Activated T-helper 1 cell treated with anti-CD3 and anti-CD28 coated beads, Interleukin-12 subunit alpha, Interleukin-12 subunit beta, Interleukin-2, Interleukin-4 antibody, amounts not matched to agents 30 ng/mL and 10 ng/mL and 1 ng/mL, durations not matched to agents 14 hours and 24 hours and 36 hours (primary cell): Measurements from ENCODE around the gene CRADD. TPM values are rescaled to one million over a fixed set of nuclear protein-coding genes. Genes with fewer than 3 reads are reported as not detected.
"Not testable (repeated sequence)": the region's sequence is repeated elsewhere in the genome, so short reads cannot be mapped to it uniquely, and the experiment has no call there.

Experiments
- DNase-seq: peaks from one replicate; pipeline ENCODE4 v3.0.0; 2021; ENCODE audit warnings: low spot score
- H3K27ac Mint-ChIP-seq: one replicate; pipeline ENCODE4 v1.8.0; 2021; ENCODE audit warnings: mild to moderate bottlenecking, mixed read lengths
- H3K27me3 Mint-ChIP-seq: one replicate; pipeline ENCODE4 v1.8.0; 2022; ENCODE audit warnings: mild to moderate bottlenecking, moderate library complexity, mixed read lengths; ENCODE audit not compliant: insufficient read depth
- H3K36me3 Mint-ChIP-seq: one replicate; pipeline ENCODE4 v1.8.0; 2021; ENCODE audit warnings: low read depth, mixed read lengths
- H3K4me1 Mint-ChIP-seq: one replicate; pipeline ENCODE4 v1.8.0; 2021; ENCODE audit warnings: low read depth, mixed read lengths
- H3K4me3 Mint-ChIP-seq: one replicate; pipeline ENCODE4 v1.8.0; 2021; ENCODE audit warnings: mild to moderate bottlenecking, moderate library complexity, mixed read lengths
- H3K9me3 Mint-ChIP-seq: one replicate; pipeline ENCODE4 v1.8.0; 2021; ENCODE audit warnings: mixed read lengths
- intact Hi-C: fragments of 100-400 bp; cut with micrococcal nuclease; formaldehyde crosslinking; loops from one replicate; pipeline ENCODE4 v1.15.1; 2024
- total RNA-seq: library from RNA; stranded (reverse); gene quantifications from 2 replicates; pipeline ENCODE4 v1.2.3, GENCODE V29; 2022

CRADD gene
- total RNA-seq, 1 donor from 2014 or later = 11.2 TPM

DNA sequence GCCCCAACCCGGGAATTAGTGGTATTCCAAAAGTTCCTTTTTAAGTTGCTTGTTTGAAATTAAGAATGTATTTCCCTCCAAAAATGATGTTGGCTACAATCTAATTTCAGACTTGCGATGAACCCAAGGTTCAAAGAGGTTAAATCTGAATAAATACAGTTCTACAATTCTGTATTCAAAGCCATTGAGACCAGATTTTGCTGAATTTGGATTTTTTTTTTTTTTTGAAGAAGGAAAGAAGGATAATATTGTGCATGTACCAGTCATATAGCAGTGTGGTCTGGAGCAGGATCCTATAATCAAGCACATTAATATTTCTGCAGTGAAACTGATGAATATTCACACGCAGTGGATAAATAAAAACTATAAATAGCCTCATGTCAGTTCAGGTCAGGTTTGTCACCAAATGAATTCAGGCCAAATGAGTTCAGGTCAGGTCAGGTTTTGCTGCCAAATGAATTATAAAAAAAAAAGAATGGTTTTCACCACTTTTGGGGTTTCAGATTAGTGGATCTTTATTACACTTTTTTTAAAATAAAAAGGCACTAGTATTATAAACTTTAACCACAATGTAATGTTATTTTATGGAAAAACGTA lies 69.5 kb downstream of the CRADD start:
- intact Hi-C loops = loop anchor here (10.0 kb wide), 1 partner anchor 762 kb away; no protein-coding TSS in a partner anchor
- H3K4me1 Mint-ChIP-seq = peaks cover 46% of the 10 kb centered on the region
- H3K36me3 Mint-ChIP-seq = no peaks in the 10 kb centered on the region
- H3K27ac Mint-ChIP-seq = no peak overlapping the region
- no peak overlapping the region for H3K4me3 Mint-ChIP-seq
- no peaks in the 10 kb centered on the region for H3K9me3 Mint-ChIP-seq
- DNase-seq = no peak
- H3K27me3 Mint-ChIP-seq = no peaks in the 10 kb centered on the region

DNA sequence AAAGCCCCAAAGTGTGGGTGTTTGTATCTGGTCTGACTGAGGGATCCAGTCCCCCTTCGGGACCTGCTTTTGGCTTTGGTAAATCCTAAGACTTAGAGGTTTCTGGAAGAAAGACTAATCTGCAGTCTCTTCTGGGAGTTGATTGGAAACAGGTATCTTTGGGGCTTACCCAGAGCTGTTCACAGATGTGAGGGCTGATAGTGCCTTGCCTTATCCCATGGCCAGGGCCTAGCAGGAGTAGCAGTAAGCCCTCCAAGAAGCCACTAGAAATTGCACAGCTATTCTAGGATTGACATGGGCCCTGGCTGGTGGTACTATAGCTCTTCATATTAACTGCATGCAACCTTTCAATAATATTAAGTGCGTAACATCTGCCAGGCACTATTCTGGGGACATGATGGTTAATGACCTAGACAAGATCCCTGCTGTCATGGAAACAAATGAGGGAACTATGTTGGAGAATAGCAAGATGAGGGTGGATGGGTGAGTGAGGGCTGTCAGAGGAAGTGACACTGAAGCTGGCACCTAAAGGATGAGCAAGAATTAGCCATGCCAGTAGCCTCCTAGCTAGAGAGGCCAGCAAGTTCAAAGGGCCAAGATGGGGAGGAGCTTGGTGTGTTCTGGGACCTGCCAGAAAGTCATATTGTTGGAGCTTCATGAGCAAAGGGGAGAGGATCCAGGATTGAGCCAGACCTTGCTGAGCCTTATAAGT lies 71.7 kb downstream of the CRADD start:
- no peak overlapping the region for H3K27ac Mint-ChIP-seq
- peaks cover 18% of the 10 kb centered on the region for H3K9me3 Mint-ChIP-seq
- H3K4me1 Mint-ChIP-seq = peaks cover 28% of the 10 kb centered on the region
- H3K27me3 Mint-ChIP-seq = no peaks in the 10 kb centered on the region
- intact Hi-C loops = loop anchor here (10.0 kb wide), 1 partner anchor 764 kb away; no protein-coding TSS in a partner anchor
- no peak overlapping the region for H3K4me3 Mint-ChIP-seq
- no peak for DNase-seq
- peaks cover 8% of the 10 kb centered on the region for H3K36me3 Mint-ChIP-seq

- Mint-ChIP-seq H3K9me3 (peaks cover 20% of the 10 kb centered on the region), H3K4me3 (no peak overlapping the region), H3K27ac (no peak overlapping the region), H3K27me3 (no peaks in the 10 kb centered on the region), H3K4me1 (peaks cover 21% of the 10 kb centered on the region), H3K36me3 (peaks cover 10% of the 10 kb centered on the region)
- intact Hi-C loops = loop anchor here (10.0 kb wide), 1 partner anchor 765 kb away; no protein-coding TSS in a partner anchor
- DNase-seq = no peak
Observed at GRCh38 chr12:93749515-93749914, 72.3 kb downstream of the CRADD start.

GRCh38 chr12:93750056-93750455 lies 72.9 kb downstream of the CRADD start:
- peaks cover 21% of the 10 kb centered on the region for H3K4me1 Mint-ChIP-seq
- no peaks in the 10 kb centered on the region for H3K27me3 Mint-ChIP-seq
- DNase-seq = no peak
- H3K4me3 Mint-ChIP-seq = no peak overlapping the region
- H3K9me3 Mint-ChIP-seq = peaks cover 26% of the 10 kb centered on the region
- H3K36me3 Mint-ChIP-seq = peaks cover 13% of the 10 kb centered on the region
- H3K27ac Mint-ChIP-seq = no peak overlapping the region
- intact Hi-C loops = no loop called here

DNA sequence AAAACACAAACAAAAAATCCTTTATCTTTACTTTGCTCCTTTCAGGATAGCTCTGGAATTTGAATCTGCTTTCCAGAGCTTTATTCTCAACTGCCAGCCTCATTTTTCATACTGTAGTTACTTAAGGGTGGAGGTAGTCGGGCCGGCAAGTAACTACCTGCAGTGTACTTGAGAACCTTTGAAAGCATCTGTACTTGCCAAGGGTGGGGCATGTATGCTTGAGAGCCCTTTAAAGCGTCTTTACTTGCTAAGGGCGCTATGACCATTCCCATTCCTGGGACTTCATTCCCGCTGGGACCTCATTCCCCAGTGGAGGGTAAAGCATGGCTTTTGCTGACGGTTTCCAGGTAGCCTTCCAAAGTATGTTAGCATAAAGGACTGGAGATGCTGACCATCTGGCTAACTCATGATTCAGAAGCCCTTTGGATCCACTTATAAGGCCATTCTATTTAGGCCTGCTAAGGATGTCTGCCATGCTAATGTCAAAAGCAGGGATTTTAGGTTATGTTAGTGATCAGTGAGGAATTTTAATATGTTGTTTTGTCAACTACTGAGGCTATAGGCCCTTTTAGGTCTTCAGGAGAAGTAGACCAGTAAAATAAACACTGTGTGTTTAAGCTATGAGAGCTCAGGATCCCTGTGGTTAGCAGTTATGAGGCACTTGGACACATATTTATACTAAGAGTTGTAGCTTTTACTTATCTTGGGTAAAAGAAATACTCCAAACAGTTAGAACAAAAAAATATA lies 74.9 kb downstream of the CRADD start:
- Mint-ChIP-seq H3K4me3 (no peak overlapping the region), H3K4me1 (peaks cover 11% of the 10 kb centered on the region), H3K27me3 (no peaks in the 10 kb centered on the region), H3K9me3 (peaks cover 33% of the 10 kb centered on the region), H3K36me3 (peaks cover 13% of the 10 kb centered on the region), H3K27ac (no peak overlapping the region)
- intact Hi-C loops = no loop called here
- no peak for DNase-seq

DNA sequence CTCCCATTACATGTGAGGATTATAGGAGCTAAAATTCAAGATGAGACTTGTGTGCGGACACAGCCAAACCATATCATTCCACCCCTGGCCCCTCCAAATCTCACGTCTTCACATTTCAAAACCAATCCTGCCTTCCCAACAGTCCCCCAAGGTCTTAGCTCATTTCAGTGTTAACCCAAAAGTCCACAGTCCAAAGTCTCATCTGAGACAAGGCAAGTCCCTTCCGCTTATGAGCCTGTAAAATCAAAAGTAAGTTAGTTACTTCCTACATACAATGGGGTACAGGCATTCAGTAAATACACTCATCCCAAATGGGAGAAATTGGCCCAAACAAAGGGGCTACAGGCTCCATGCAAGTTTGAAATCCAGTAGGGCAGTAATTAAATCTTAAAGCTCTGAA lies 76.1 kb downstream of the CRADD start:
- Mint-ChIP-seq H3K27ac (no peak overlapping the region), H3K4me3 (no peak overlapping the region), H3K4me1 (peaks cover 11% of the 10 kb centered on the region), H3K36me3 (peaks cover 13% of the 10 kb centered on the region), H3K27me3 (no peaks in the 10 kb centered on the region), H3K9me3 (peaks cover 33% of the 10 kb centered on the region)
- DNase-seq = no peak
- intact Hi-C loops = no loop called here

- Mint-ChIP-seq H3K27ac (no peak overlapping the region), H3K4me3 (no peak overlapping the region), H3K9me3 (peaks cover 33% of the 10 kb centered on the region), H3K4me1 (peaks cover 10% of the 10 kb centered on the region), H3K27me3 (no peaks in the 10 kb centered on the region), H3K36me3 (peaks cover 13% of the 10 kb centered on the region)
- no peak for DNase-seq
- intact Hi-C loops = no loop called here
Observed at GRCh38 chr12:93753838-93754429, 76.8 kb downstream of the CRADD start.

DNA sequence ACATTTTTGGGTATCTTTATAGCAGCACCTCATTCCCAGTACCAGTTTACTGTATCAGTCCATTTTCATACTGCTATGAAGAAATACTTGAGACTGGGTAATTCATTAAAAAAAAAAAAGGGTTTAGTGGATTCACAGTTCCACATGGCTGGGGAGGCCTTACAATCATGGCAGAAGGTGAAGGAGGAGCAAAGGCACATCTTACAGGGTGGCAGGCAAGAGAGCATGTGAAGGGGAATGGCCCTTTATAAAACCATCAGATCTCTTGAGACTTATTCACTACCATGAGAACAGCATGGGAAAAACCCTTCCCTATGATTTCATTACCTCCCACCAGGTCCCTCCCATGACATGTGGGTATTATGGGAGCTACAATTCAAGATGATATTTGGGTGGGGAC lies 77.7 kb downstream of the CRADD start:
- H3K4me3 Mint-ChIP-seq, intact Hi-C loops, H3K27me3 Mint-ChIP-seq, H3K27ac Mint-ChIP-seq, DNase-seq: not testable (repeated sequence)
- H3K9me3 Mint-ChIP-seq = peaks cover 33% of the 10 kb centered on the region
- H3K4me1 Mint-ChIP-seq = peaks cover 11% of the 10 kb centered on the region
- H3K36me3 Mint-ChIP-seq = peaks cover 13% of the 10 kb centered on the region

DNA sequence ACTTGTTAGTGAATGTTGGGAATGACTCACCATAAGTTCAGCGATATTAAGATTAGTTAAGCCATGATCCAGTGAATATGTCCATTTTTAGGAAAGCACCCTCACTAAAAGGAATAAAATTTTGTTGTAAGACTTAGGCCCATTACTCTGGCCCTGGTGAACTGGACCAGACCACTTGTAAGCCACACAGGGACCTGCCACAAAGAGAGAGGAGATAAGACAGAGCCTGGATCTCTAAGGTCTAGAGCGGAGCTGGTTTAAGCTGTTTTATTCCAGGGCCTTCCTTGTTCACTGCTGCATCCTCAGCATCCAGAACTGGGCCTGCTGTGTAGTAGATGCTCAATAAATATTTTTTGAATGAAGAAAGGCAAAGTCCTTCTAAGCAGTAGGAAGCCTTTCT lies 79.1 kb downstream of the CRADD start:
- Mint-ChIP-seq H3K9me3 (peaks cover 33% of the 10 kb centered on the region), H3K4me3 (no peak overlapping the region), H3K4me1 (peaks cover 17% of the 10 kb centered on the region), H3K36me3 (peaks cover 16% of the 10 kb centered on the region), H3K27me3 (peaks cover 4% of the 10 kb centered on the region), H3K27ac (no peak overlapping the region)
- DNase-seq = no peak
- intact Hi-C loops = no loop called here

DNA sequence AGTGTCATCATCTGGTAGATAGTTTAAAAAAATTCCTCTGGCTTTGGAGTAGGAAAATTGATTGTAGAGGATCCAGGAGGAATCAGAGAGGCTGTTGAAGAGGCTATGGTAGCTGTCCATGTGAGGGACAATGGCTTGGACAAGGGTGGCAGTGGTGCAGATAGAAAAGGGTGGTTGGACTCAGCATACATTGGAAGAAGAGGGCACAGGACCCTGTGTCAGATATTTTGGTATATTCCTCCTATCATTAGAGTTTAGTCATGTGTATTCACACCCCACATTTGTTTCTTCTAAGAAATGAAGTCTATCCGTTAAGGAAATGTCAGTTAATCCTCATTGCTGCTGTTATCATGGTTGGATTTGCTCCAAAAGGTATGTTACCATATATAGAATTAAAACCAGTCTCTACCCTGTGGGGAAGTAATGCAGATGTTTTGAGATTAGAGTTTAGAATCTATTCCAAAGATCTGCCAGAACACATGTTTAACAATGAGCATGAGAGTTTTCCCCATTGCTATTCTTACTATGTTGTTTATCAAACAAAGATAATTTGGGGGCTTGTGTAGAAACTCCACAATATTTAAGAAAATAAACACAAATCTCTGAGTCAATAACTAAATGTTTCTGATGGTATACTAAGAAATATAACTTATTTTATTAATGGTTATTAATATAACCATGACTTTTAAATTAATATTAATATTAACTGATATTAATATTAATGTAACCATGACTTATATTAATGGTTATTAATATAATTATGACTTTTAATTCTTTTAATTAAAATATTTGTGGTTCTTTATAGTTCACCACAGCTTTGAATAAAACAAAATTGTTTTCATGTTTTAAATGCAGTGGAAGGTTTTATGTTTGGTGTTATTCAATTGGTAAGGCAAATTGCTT lies 80.9 kb downstream of the CRADD start:
- peaks cover 4% of the 10 kb centered on the region for H3K27me3 Mint-ChIP-seq
- peaks cover 22% of the 10 kb centered on the region for H3K9me3 Mint-ChIP-seq
- H3K36me3 Mint-ChIP-seq = peaks cover 12% of the 10 kb centered on the region
- no peak overlapping the region for H3K27ac Mint-ChIP-seq
- intact Hi-C loops = no loop called here
- H3K4me1 Mint-ChIP-seq = peaks cover 18% of the 10 kb centered on the region
- no peak for DNase-seq
- H3K4me3 Mint-ChIP-seq = no peak overlapping the region

DNA sequence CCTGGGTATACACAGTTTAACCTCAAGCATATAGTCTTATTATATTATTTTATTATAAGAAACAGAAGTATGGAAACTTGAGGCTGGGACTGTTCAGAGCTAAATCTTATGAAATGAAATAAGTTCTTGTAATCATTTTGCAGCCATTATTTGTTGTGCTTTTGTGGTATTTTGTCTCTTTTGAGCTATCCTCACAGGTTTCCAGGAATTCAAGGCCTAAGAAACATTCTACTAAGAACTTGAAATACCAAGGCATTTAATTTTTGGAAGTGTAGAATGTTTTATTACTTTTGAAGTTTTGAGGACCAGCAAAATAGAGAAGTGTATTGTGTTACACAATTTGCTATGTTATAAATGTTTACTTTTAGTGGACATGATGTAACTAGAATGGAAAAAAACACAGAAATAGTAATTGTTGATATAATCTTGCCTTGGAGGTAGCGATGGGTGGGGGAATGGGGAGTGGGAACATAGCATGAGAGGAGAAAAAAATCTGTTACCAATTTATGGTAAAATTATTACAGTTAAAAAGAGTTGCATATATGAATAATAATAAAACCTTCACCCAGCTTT lies 81.7 kb downstream of the CRADD start:
- Mint-ChIP-seq H3K36me3 (peaks cover 8% of the 10 kb centered on the region), H3K27me3 (peaks cover 4% of the 10 kb centered on the region), H3K27ac (no peak overlapping the region), H3K4me1 (peaks cover 18% of the 10 kb centered on the region), H3K9me3 (peaks cover 15% of the 10 kb centered on the region), H3K4me3 (no peak overlapping the region)
- no peak for DNase-seq
- intact Hi-C loops = no loop called here
